ENCODE measurements around the gene CACNA2D3.
"Not testable (repeated sequence)": the region's sequence is repeated elsewhere in the genome, so short reads cannot be mapped to it uniquely, and the experiment has no call there.

CACNA2D3 gene

DNA sequence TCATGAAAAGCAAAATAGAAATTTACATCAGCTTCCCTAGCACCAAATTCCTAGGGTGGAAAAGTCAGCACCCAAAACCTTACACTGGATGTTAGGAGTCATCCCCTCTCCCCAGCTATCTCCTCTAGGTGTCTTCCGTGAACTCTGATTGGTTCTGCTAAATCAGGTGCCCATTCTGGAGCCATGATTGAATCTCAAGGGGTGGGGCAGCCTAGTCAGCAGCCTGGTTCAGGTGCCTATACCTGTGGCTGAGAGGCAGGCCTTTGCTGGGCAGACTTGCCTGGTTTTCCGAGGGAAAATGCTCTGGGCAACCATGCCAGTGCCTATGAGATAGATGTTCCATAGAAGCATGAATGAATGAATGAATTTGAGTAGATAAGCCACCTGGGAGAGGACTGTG, 468.8 kb downstream of the CACNA2D3 start:
- no peak for DNase-seq

DNA sequence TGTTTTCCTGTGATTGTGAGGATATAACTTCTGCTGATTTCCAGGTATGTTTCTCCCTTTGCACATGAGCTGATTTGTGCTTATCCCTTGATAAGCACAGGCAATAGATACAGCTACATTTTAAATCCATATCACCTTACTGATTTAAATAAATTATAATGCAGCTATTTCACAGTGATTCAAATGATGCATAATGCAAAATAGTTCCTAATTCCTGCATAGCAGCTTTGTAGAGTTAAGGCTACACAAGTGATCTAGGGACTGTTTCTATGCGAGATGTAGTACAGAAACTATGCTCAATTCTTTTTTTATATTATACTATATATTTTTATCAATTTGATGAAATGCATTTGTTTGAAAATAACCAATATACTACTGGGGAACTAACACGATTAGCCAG, 471.3 kb downstream of the CACNA2D3 start:
- no peak for DNase-seq

DNA sequence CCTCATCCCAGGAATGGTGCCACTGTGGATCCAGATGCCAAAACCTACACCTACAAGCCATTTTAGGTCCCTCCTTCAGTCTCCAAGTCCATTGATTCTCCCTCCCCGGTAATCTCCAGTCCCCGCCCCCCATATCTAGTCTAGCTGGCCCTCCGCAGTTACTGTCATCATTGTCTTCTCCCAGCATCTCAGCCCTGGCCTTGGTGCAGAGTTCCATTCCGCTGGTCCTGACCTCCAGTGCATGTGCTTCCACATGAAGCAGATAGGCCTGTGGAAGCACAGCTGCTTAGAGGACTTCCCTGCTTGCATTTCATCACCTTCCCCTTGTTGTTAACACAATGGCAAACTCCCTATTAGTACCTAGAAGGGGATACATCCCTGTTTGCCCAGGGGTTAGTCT, 473.7 kb downstream of the CACNA2D3 start:
- no peak for DNase-seq

DNA sequence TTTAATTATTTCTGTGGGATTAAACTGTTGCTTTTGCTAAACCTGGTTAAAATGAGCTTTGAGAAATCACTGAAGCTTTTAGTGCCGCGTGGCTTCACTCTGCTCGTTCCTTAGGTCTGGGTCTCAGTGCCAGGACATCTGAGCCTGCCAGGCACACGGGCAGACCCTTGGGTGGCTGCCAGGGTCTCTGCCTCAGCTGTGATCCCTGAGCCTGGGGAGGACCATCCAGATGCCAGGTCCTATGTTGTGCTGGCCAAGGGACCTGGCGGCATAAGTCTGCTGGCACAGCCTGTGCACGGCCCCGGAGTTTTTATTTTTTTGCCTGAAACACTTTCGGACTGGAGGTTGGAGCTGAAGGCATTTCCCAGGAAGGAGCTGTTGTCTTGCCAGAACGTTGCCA, 477.4 kb downstream of the CACNA2D3 start:
- DNase-seq = peak; percentile 14

DNA sequence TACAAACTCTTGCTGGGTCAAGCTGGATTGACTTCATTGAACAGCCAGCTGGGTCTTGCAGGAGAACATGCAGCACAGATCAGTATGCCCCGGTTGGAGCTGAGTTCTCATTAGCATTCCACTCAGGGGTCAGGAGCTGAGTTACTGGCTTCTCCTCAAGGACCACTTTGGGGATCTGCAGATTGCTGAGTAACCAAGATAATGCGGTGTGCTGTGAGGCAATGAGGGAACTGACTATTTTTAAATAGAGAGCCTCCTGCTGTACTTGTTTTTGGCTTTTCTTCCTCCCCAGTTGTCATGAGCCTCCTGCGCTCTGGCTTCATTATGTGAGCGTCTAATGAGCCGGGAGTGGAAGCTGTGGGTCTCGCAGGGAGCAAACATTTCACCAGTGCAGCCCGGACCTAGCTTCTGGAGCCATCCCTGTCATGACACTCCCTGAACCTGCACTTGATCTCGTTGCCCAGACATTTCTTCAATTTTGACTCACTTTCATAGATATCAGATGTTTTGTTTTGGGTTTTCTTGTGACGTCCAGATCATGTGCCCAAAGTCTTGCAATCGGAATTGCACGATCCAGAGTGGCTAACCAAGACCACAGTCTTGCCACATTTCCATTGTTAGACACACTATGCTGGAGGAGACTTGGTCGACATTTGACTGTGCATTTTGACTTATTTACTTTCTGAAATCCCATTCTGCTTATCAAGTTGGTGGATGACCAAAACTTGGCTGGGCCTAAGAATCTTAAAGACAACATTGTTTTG, 478.3 kb downstream of the CACNA2D3 start:
- no peak for DNase-seq

DNA sequence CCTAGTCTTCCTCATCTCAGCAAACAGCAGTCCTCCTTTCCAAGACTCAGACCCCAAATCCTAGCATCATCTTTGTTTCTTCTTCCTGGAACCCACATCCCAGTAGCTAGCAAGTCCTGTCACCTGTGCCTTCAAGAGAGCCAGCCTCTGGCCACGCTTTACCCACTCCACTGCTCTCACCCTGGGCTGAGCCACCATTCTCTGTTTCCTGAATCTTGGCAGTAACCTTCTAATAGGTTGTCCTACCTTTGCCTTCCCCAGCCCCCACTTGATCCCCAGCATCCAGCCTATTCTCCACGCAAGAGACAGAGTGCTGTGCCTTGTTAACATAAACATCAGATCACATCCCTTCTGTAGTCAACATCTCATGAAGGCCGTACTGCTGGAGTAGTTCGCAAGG, 482.1 kb downstream of the CACNA2D3 start:
- no peak for DNase-seq

DNA sequence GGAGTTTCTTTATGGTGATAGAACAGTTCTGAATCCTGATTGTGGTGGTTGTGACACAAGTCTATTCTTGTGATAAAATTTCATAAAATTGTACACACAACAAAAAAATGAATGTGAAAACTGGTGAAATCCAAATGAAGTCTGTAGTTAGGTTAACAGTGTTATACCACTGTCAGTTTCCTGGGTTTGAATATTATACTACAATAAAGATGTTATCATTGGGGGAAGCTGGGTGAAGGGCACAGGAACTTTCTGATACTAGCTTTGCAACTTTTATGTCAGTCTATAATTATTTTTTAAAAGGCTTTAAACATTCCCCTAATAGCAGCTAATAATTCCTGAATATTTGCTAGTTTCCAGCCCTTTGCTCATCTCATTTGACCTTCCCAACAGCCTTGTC, 485.7 kb downstream of the CACNA2D3 start:
- DNase-seq = no peak

DNA sequence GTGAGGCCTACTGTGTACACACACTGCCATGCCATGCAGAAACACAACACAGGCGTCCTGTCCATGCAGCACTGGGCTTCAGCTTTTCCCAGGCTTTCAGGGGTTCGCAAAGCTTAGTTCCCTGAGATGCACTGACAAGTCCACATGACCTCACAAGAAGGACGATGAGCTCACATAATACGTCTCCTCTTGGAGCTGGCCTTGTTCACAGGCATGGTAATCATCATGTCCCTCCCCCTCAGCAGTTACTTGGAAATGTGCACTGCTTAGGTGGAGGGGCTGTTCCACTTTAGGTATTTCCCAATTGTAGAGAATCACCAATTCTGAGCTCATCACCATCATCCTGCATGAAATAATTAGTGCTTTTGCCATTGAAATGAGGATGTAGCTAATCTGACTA, 496.7 kb downstream of the CACNA2D3 start:
- no peak for DNase-seq

DNA sequence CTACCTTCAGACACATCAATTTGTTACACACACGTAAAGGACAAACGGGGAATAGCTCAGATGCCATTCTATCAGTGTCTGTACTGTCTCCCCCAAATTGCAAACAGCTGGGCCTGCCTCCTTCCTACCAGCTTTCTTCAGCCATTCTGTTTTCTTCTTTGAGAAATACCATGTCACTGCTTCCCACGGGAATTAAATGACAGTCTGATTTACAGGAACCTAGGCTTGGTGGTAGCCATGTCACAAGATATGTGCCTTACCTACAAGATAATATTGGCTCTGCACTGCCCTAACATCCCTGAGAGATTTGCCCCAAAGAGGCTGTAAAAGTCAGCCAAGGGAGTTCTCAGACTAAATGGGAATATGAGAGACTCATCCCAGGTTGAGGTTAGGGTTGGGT, 497.2 kb downstream of the CACNA2D3 start:
- no peak for DNase-seq

DNA sequence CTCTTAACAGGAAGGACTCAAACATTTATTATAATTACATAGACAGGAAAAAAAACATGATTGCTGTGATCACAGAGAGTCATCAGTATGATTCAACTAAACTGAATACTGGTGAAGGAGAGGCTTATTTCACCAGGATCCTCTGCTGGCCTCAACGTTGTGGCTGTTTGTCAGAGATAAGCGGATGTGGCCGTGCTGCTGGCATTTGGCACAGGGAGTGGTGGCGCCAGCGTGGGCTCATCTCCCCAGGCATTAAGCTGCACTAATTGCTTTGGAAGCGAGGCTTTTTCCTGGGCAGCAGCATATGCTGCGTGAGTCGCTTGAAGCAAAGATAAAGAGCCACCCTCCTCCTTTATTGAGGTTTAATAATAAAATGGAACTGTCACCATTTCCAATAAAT, 498.8 kb downstream of the CACNA2D3 start:
- DNase-seq = no peak

DNA sequence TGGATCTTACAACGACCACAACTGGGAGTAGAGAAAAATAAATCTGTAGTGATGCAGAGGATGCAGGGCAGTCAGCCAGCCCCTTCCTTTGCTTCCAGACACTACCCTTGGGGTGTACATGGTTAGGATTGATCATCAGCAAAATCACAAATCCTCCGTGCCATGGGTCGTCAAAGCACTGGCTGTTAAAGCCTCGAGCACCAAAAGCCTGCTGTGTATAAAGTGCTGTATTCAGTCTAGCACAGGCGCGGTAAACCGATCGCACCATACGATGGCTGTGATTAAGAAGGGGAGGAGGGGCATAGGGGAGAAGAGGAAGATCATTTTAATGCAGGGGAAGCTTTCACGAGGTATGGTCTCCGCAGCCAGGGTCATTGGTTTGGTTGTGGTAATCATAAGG, 500.3 kb downstream of the CACNA2D3 start:
- DNase-seq = no peak

DNA sequence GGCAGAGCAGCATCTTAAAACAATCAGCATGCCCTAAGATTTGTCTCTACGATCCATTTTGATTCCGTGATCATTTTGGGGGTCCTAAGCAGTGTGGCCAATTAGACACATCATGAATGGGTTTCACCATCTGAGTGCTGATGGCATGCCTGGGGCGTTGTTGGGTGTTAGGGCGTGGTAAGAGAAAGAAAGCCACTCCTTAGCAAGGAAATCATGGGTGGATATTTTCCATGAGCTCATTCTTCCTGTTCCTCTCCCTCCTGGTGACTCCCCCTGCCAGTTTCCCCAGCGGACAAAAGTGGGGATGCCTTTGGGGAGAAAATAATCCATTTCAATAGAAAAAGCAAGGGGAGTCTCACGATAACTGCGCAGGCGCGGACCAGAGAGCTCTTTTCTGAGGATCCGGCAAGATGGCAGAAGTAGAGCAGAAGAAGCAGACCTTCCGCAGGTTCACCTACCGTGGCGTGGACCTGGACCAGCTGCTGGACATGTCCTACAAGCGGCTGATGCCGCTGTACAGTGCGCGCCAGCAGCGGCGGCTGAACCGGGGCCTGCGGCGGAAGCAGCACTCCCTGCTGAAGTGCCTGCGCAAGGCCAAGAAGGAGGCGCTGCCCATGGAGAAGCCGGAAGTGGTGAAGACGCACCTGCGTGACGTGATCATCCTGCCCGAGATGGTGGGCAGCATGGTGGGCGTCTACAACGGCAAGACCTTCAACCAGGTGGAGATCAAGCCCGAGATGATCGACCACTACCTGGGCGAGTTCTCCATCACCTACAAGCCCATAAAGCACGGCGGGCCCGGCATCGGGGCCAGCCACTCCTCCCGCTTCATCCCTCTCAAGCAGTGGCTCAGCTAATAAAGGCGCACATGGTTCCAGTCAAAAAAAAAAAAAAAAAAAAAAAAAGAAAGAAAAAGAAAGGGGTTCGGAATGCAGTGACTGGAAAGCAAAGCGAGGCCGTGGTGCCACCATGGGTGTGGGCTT, 503.7 kb downstream of the CACNA2D3 start:
- DNase-seq = no peak

DNA sequence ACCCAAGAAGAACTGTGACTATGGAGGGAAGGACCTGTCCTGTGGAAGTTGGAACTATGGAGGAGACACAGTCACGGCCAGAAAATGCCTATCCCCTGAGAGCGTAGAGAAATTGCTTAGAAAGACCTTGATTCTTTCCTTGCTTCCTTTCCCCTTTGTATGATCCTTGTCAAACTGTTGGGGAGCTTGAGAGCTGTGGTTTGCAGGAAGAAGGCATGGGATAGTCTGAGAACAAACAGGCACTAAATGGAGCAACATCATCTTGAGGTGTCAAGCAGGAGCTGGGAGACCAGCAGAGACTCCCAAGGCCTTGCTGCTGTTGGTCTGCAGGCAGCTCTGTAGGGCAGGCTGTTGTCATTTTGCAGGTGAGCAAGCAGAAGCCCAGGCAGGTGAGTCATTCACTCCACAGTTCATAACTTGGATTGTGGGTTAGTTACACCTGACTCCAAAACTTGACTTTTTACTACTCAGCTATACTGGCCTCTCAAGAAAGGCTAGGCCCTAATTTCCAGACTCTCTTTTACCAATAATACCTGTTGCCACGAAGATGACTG, 506.6 kb downstream of the CACNA2D3 start:
- no peak for DNase-seq

DNA sequence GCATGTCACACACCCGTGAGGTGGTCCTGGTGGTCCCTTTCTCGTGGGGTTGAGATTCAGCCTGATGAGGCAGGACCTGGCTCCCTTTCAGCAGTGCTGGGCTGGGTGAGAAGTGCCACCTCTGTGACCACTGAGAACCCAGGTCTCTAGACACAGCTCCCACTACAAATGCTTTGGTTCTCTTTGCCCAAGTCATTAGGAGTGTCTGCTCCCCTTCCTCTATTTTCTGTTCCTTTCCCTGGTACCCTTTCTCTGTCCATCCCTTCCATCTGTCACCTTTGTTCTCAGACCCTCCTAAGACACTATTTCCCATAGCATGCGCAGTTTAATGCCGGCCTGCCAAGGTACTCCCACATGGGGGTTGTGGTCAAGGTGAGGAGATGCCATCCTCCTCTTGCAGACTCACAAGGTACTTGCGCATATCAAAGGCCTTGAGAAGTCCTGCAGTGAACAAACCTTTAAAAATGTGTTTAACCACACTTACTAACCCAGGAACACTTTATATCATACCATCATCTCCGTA, 507.8 kb downstream of the CACNA2D3 start:
- DNase-seq = no peak

DNA sequence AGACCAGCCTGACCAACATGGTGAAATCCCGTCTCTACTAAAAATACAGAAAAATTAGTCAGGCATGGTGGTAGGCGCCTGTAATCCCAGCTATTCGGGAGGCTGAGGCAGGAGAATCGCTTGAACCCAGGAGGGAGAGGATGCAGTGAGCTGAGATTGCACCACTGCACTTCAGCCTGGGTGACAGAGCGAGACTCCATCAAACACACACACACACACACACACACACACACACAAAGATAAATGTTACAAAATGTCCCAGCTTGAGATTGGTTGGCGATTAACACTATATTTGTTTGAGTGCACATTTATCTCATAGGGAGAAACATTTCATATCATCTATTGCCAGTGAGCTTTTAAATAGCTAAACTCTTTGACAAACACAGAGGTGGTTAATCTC, 508.6 kb downstream of the CACNA2D3 start:
- not testable (repeated sequence) for DNase-seq

DNA sequence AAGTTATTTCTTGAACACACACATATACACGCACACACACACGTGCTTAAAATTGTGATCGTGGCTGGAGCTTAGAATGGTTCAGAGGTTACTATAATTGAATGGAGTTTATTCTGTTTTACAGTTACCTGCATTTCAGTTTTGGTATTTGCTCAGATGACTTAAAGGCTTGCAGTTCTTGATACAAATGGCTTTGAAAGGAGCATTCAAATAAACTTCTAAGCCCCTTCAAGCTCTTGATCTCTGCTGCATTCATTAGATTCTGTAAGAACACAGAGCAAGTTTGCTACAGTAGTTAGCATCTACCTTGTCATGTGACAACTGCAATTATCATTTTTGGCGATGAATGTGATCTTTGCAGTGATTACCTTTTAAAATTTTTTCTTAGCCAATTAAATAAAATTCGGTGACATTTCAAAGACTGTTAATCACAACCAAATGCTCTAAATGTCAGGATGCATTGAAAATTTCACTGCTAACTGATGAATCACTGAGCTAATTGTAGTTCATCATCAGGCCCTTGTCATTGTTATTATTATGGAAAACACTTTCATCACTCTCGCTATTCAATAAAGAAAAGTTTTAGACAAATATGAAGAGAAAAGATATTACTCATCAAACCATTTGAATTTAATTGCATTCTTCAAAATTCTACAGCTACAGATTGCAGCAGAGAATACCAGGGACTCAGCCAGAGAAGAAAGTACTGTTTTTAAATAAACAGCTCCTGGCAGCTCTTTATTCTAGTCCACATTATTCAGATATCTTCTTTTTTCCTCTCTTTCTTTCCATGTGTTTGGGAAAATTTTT, 509.4 kb downstream of the CACNA2D3 start:
- no peak for DNase-seq

DNA sequence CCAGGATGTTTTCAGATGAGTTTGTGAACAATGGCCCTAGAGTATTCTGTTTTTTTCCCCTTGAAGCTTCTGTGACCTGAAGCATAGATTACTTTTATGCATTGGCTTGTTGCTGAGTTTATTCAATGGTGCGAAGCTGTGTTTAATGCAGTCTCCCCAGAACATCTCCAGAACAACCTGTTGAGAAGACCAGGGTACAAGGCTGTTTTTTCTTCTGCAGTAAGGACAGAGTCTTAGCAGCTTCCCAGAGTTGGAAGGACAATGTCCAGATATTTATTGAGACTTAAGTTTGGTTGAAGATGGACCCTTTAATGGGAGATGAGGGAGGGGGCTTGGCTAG, 509.9 kb downstream of the CACNA2D3 start:
- no peak for DNase-seq

DNA sequence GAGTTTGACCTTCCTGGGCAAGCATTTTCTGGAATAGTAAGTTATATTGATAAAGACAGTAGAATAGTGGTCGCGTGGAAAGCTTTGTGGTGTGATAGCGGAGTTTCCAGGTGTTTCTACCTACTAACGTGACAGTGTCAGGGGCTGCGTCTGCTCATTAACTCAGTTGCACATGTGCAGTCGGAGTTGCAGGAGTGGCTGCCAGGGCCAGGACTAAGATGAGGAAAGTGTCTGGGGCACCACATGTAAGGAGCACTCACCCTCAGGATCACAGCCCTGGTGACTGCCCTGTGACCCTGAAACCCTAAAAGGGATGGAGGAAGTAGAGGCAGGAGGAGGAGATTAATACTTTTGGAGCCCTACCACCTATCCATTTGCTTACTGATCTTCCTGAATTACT, 510.5 kb downstream of the CACNA2D3 start:
- no peak for DNase-seq

DNA sequence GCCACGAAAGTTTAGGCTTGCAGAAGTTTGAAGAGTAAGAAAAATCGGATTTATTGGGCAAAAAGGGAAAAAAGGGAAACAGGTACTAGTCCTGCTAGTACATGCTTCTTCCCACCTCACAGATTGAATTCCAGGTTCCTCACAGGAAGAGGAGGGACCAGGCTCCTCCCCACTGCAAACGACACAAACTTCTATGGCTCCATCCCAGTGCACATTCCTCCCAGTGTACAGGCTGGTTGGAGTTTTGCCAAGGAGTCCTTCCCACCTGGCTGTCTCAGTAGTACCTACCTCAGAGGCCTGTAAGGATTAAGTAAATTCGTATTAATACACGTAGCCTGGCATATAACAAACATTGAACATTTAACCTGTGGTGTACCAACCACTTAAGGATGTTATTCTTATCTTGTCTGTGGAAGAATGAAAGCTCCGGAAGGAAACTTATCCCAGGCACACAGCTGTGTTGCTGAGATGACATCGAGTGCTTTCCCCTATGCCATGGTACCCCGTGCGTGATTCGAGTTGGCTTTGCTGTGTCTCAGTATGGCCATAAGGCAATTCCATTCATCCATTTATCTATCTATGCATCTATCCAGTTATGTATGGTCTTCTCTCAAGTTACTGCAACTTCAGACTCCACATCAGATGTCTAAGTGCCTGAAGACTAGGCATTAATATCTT, 511.2 kb downstream of the CACNA2D3 start:
- no peak for DNase-seq

DNA sequence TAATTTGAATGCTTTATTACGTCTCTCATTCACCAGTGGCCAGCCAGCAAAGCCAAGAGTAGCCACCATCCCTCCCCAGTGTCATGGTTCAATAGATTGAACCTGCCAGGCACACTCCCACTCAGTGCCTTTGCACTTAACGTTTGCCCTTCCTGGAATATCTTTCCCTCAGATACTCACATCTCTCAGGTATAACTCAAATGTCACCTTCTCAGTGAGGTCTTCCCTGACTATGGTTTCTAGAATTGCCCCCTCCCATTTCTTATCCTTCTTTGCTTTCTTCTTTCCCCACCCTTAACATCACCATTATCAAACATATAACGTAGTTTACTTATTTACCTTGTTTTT, 511.7 kb downstream of the CACNA2D3 start:
- DNase-seq = no peak

DNA sequence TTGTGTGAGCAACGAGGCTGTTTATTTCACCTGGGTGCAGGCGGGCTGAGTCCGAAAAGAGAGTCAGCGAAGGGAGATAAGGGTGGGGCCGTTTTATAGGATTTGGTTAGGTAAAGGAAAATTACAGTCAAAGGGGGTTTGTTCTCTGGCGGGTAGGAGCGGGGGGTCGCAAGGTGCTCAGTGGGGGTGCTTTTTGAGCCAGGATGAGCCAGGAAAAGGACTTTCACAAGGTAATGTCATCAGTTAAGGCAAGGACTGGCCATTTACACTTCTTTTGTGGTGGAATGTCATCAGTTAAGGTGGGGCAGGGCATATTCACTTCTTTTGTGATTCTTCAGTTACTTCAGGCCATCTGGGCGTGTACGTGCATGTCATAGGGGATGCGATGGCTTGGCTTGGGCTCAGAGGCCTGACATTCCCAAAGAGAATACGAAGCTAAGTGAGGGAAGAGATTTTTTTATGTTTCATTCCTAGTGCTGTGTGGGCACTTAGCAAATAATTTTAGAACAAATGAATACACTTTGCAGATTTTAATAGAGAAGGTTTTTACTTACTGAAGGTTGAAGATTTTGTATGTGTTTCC, 517.5 kb downstream of the CACNA2D3 start:
- not testable (repeated sequence) for DNase-seq

Measured in NCI-H1092 treated with DMSO at 0.1 percent for 48 hours (cell line).